Endothelial cell of umbilical vein (primary cell): Measurements from ENCODE around the gene RABL6. TPM values are rescaled to one million over a fixed set of nuclear protein-coding genes. Genes with fewer than 3 reads are reported as not detected.

Experiments
- BruUV-seq: library from RNA; stranded (reverse); fragments of 400-500 nt; replicated peaks from 2 replicates; lab custom pipeline; 2021; lab: Mats Ljungman, UMichigan
- CTCF ChIA-PET: fragments of 300-600, 350-600 bp; sonication (Branson Sonifier 250); formaldehyde crosslinking; loops from one replicate; lab custom pipeline; 2021; ENCODE audit warnings: antibody characterized with exemption, inconsistent platforms; lab: Charles Lee
- POLR2A ChIA-PET: fragments of 300-600, 350-600 bp; sonication (Branson Sonifier 250); formaldehyde crosslinking; loops from one replicate; lab custom pipeline; 2021; ENCODE audit warnings: antibody characterized with exemption, inconsistent platforms; lab: Charles Lee
- DNase-seq: peaks from one replicate; pipeline ENCODE4 v3.0.0-alpha.2; 2011; ENCODE audit warnings: low read depth, low spot score
- FAIRE-seq: peaks from 2 replicates; lab custom pipeline; 2011; peaks lifted over from hg19 to GRCh38; lab: Jason Lieb, UNC
- H2AFZ ChIP-seq: 2 replicates; pipeline ENCODE4 v1.6.0; 2012; ENCODE audit warnings: low read depth, low read length, control low read depth, inconsistent platforms
- H3K27ac ChIP-seq: 2 replicates; pipeline ENCODE4 v1.5.1; 2011; ENCODE audit warnings: low read depth, mild to moderate bottlenecking, control low read depth, low read length, moderate library complexity; ENCODE audit not compliant: insufficient read depth
- H3K27me3 ChIP-seq, 2 experiments: 2 replicates each; pipeline versions ENCODE4 v1.6.0 to v1.6.1; 2011; ENCODE audit warnings: low read length in 2 of 2, mixed read lengths in 1 of 2; ENCODE audit not compliant: control insufficient read depth in 2 of 2, insufficient read depth in 2 of 2
- H3K36me3 ChIP-seq, 2 experiments: 2 replicates in 1 of 2; 3 replicates in 1 of 2; pipeline ENCODE4 v1.5.1; 2011; ENCODE audit warnings: low read length in 2 of 2, mild to moderate bottlenecking in 1 of 2, moderate library complexity in 1 of 2; ENCODE audit not compliant: control insufficient read depth in 2 of 2, insufficient read depth in 2 of 2; ENCODE audit errors: extremely low read depth in 1 of 2
- H3K4me1 ChIP-seq: 3 replicates; pipeline ENCODE4 v1.5.1; 2011; ENCODE audit warnings: mild to moderate bottlenecking, low read length; ENCODE audit not compliant: control insufficient read depth, insufficient read depth; ENCODE audit errors: extremely low read depth
- H3K4me2 ChIP-seq: 2 replicates; pipeline ENCODE4 v1.6.1; 2011; ENCODE audit warnings: low read length, control low read depth, mixed read lengths; ENCODE audit not compliant: insufficient read depth
- H3K4me3 ChIP-seq, 3 experiments: fragments of 200-600 bp in 1 of 3; sonication (generic), shearing (Covaris generic) in 1 of 3; replicated peaks in 1 of 3; 2 replicates each; pipeline ENCODE4 v1.5.1; 2011 to 2016; ENCODE audit warnings: control low read depth in 3 of 3, low read length in 3 of 3, mild to moderate bottlenecking in 2 of 3, inconsistent platforms in 1 of 3, low read depth in 1 of 3, moderate library complexity in 1 of 3; ENCODE audit not compliant: insufficient read depth in 1 of 3
- H3K79me2 ChIP-seq: 2 replicates; pipeline ENCODE4 v1.6.0; 2012; ENCODE audit warnings: low read length, inconsistent platforms; ENCODE audit not compliant: control insufficient read depth, insufficient read depth
- H3K9ac ChIP-seq: replicated peaks from 2 replicates; pipeline ENCODE3; 2011; ENCODE audit warnings: low read length, control low read depth; ENCODE audit not compliant: insufficient read depth; ENCODE audit errors: extremely low read depth
- H3K9me1 ChIP-seq: replicated peaks from 3 replicates; pipeline ENCODE4 v1.6.0; 2011; ENCODE audit warnings: mild to moderate bottlenecking, low read length; ENCODE audit not compliant: control insufficient read depth, insufficient read depth; ENCODE audit errors: extremely low read depth
- H3K9me3 ChIP-seq: replicated peaks from 2 replicates; pipeline ENCODE4 v1.5.1; 2012; ENCODE audit warnings: low read length, inconsistent platforms; ENCODE audit not compliant: control insufficient read depth, insufficient read depth
- H4K20me1 ChIP-seq: replicated peaks from 2 replicates; pipeline ENCODE3; 2011; ENCODE audit warnings: mild to moderate bottlenecking, low read length; ENCODE audit not compliant: control insufficient read depth, insufficient read depth; ENCODE audit errors: extremely low read depth
- CTCF ChIP-seq, 2 donors: IDR thresholded peaks; 1 replicate in 1 of 2; 2 replicates in 1 of 2; pipeline ENCODE4 v1.5.1; 2011; ENCODE audit warnings: low read length in 2 of 2, mild to moderate bottlenecking in 2 of 2, moderate library complexity in 2 of 2, control low read depth in 1 of 2, inconsistent platforms in 1 of 2, low read depth in 1 of 2; ENCODE audit not compliant: insufficient read depth in 1 of 2; ENCODE audit errors: extremely low read depth in 1 of 2
- EZH2 ChIP-seq: IDR thresholded peaks from 2 replicates; pipeline ENCODE4 v1.6.1; 2012; ENCODE audit warnings: borderline replicate concordance, low read depth, mild to moderate bottlenecking, moderate library complexity, low read length, inconsistent platforms; ENCODE audit not compliant: severe bottlenecking
- FOS ChIP-seq: IDR thresholded peaks from 2 replicates; pipeline ENCODE4 v1.6.1; 2011; ENCODE audit warnings: mild to moderate bottlenecking, low read length, moderate library complexity, borderline replicate concordance; ENCODE audit not compliant: insufficient read depth
- JUN ChIP-seq: IDR thresholded peaks from 2 replicates; pipeline ENCODE4 v1.6.1; 2011; ENCODE audit warnings: borderline replicate concordance, low read depth; ENCODE audit not compliant: insufficient read length, insufficient read depth
- MAX ChIP-seq: IDR thresholded peaks from 2 replicates; pipeline ENCODE4 v1.6.1; 2011; ENCODE audit not compliant: insufficient read depth, insufficient read length
- POLR2A ChIP-seq: IDR thresholded peaks from 2 replicates; pipeline ENCODE4 v1.6.1; 2012; ENCODE audit warnings: low read depth, mild to moderate bottlenecking, control low read depth, low read length
- POLR2AphosphoS5 ChIP-seq: IDR thresholded peaks from 2 replicates; pipeline ENCODE4 v1.6.1; 2012; ENCODE audit warnings: low read depth, mild to moderate bottlenecking, control low read depth, low read length, moderate library complexity; ENCODE audit not compliant: insufficient read depth
- dilution Hi-C: fragments of 300-500 bp; cut with MboI; formaldehyde crosslinking; loops from one replicate; pipeline ENCODE4 v1.15.0; 2019; ENCODE audit warnings: low sequenced_read_pairs; ENCODE audit not compliant: extremely low pct_ligation_motif_present
- intact Hi-C: fragments of 100-400 bp; cut with micrococcal nuclease; formaldehyde crosslinking; loops from one replicate; pipeline ENCODE4 v1.10.0; 2022
- polyA plus RNA-seq, 4 experiments: library from polyadenylated mRNA; depleted of rRNA in 3 of 4; stranded (reverse) in 3 of 4; unstranded in 1 of 4; fragments of >200 nt; gene quantifications; 2 replicates each; pipeline versions ENCODE4 v1.2.1 to v1.2.3, GENCODE V29; 2011 to 2012; ENCODE audit warnings: missing spikeins in 1 of 4
- total RNA-seq: library from RNA; stranded (reverse); gene quantifications from 2 replicates; pipeline ENCODE4 v1.2.3, GENCODE V29; 2021

RABL6 gene
- total and polyA plus RNA-seq, 2 donors (not counting 3 experiments of a cell fraction or from before 2014, with no cell fraction given), result 60.8 to 112 TPM

DNA sequence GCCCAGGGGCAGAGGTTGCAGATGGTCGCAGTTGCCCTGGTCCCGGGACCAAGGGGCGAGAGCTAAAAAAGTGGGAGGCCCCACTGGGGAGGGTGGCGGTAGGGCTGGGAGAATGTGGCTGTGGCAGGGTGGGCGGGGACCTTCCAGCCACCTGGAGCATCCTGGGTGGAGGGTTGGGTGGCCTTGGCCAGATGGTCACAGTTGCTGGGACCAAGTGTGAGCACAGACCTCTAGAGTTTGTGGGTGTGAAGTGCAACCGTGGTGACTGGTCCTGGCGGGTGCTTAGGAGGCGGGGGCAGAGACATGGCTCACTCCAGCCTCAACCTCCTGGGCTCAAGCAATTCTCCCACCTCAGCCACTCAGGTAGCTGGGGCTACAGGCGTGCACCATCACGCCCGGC is 72.9 kb downstream of the RABL6 start:
- Histone ChIP-seq H4K20me1 (no peaks in the 10 kb centered on the region), H3K27me3 (no peaks in the 10 kb centered on the region), H3K27ac (no peak overlapping the region), H3K4me3 (no peak overlapping the region), H3K9ac (no peak overlapping the region), H2AFZ (no peak overlapping the region), H3K9me1 (no peaks in the 10 kb centered on the region), H3K9me3 (no peaks in the 10 kb centered on the region), H3K4me1 (peaks cover 7% of the 10 kb centered on the region), H3K36me3 (no peaks in the 10 kb centered on the region), H3K4me2 (no peak overlapping the region), H3K79me2 (no peaks in the 10 kb centered on the region)
- CTCF ChIA-PET, result no interaction called here
- no TSS peak for BruUV-seq
- TF ChIP-seq MAX (no peak), CTCF (IDR thresholded peaks at IDR 0.05; ENCODE audit: extremely low read depth in 1 of 2, insufficient read depth in 1 of 2, low read depth in 1 of 2, low read length in 2 of 2) (no peak), EZH2 (no peak), FOS (no peak), POLR2AphosphoS5 (no peak)
- no peak for FAIRE-seq
- no peak for DNase-seq
- dilution Hi-C loops, result no loop called here
- POLR2A ChIA-PET, result no interaction called here
- intact Hi-C loops, result no loop called here

- H3K27ac ChIP-seq, result no peak overlapping the region
- BruUV-seq, result no TSS peak
- H3K27me3 ChIP-seq, result no peaks in the 10 kb centered on the region
- FAIRE-seq (no peak), DNase-seq (no peak)
- no peaks in the 10 kb centered on the region for H3K9me3 ChIP-seq
- no peak for TF ChIP-seq FOS
- TF ChIP-seq POLR2A, result no peak
- no peak for TF ChIP-seq JUN
- TF ChIP-seq CTCF (IDR thresholded peaks at IDR 0.05; ENCODE audit: extremely low read depth in 1 of 2, insufficient read depth in 1 of 2, low read depth in 1 of 2, low read length in 2 of 2), result no peak
- peaks cover under 1% of the 10 kb centered on the region for H3K79me2 ChIP-seq
- no peak overlapping the region for H2AFZ ChIP-seq
- intact Hi-C loops (no loop called here), dilution Hi-C loops (no loop called here)
- H3K4me2 ChIP-seq, result no peak overlapping the region
- no peak overlapping the region for H3K4me3 ChIP-seq
- H4K20me1 ChIP-seq, result no peaks in the 10 kb centered on the region
- POLR2A ChIA-PET, result no interaction called here
- H3K36me3 ChIP-seq, result no peaks in the 10 kb centered on the region
- CTCF ChIA-PET, result interaction anchor here (1.1 kb wide), 1 partner anchor 35 kb away, joined by 3 read pairs; no protein-coding TSS in a partner anchor
- peaks cover 10% of the 10 kb centered on the region for H3K4me1 ChIP-seq
- H3K9me1 ChIP-seq, result no peaks in the 10 kb centered on the region
- no peak overlapping the region for H3K9ac ChIP-seq
Measured at GRCh38 chr9:136881691-136882108, 74.0 kb downstream of the RABL6 start.
